Cardiac muscle cell (in vitro differentiated cells and primary cell): Measurements from ENCODE around the gene CCDC174. TPM values are rescaled to one million over a fixed set of nuclear protein-coding genes. Genes with fewer than 3 reads are reported as not detected.

Experiments used
- DNase-seq, 2 donors: peaks; one replicate each; pipeline versions ENCODE4 v3.0.0 to v3.0.0-alpha.2; 2010 to 2017; ENCODE audit warnings: low read depth in 1 of 2, low spot score in 1 of 2
- H3K27ac ChIP-seq: fragments of 200-600 bp; sonication (generic); 2 replicates; pipeline ENCODE4 v1.5.1; 2016
- H3K27me3 ChIP-seq: fragments of 200-600 bp; sonication (generic); 2 replicates; pipeline ENCODE4 v1.6.0; 2016; ENCODE audit warnings: control low read depth
- H3K36me3 ChIP-seq: fragments of 200-600 bp; sonication (generic); 2 replicates; pipeline ENCODE4 v1.5.1; 2016; ENCODE audit warnings: control low read depth
- H3K4me1 ChIP-seq: fragments of 200-600 bp; sonication (generic); 2 replicates; pipeline ENCODE4 v1.8.1; 2017; ENCODE audit warnings: low read depth, mild to moderate bottlenecking, mixed run types
- H3K4me3 ChIP-seq: fragments of 200-600 bp; sonication (generic); 2 replicates; pipeline ENCODE4 v1.5.1; 2016; ENCODE audit warnings: mild to moderate bottlenecking
- H3K9me3 ChIP-seq: fragments of 200-600 bp; sonication (generic); 2 replicates; pipeline ENCODE4 v1.5.1; 2017; ENCODE audit warnings: low read depth, mild to moderate bottlenecking, control low read depth
- polyA plus RNA-seq: library from polyadenylated mRNA; unstranded; fragments of >200 nt; fragmentation: Nextera tagmentation; extraction: Ambion mirVana; gene quantifications from 2 replicates; pipeline ENCODE4 v1.2.1, GENCODE V29; 2016
- total RNA-seq: library from RNA; depleted of rRNA; stranded (reverse); fragments of >200 nt; gene quantifications from 2 replicates; pipeline ENCODE4 v1.2.3, GENCODE V29; 2016
- TF ChIP-seq, protein P1 (sequence below): IDR thresholded peaks from 2 replicates; pipeline ENCODE4 v1.5.1; 2012; ENCODE audit warnings: low read depth, mild to moderate bottlenecking, low read length

The CCDC174 gene
- total RNA-seq (11.7 and 18.6 TPM in 2 replicates), polyA plus RNA-seq (19.2 and 20.2 TPM in 2 replicates)

DNA sequence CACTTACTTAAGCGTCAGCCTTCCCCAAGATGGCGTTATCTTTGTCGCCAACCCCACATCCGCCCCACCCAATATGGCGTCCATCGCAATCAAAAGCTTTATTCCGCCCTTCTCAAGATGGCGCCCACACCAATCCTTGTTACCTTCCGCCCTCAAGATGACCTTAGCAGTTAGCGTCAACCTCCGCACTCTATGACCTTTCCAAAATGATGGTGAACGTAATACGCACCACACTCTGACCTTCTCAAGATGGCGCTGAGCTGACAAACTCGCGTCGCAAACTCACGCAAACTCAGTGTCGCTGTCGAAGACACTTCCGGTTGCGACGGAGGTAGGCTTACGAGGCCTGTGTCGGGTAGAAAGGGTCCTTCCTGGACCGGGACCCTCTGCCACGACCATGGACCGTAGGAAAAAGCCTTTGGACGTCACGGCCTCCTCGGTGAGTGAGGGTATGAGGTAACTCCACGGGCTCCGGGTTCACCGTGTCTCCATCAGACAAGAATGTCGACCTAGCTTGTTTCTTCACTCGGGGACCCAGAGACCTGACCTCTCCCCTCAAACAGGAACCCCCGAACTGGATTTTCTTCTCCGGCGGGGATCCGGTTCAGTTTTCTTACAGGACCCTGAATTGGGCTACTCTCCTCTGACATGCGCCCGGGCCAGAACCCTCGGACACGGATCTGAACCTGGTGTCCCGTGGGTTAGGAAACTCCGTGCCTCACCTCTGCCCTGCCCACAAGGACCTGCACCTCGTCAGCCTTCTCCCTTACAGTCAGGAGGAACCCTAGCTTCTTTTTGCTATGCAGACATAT lies at the start of gene CCDC174:
CCDC174 (plus strand) TSS at position 323 of the 812 bp plus-strand sequence; CDS start at position 398, 75 bp downstream.
- peak; percentile 97 to 99 for DNase-seq
- Histone ChIP-seq H3K36me3 (peaks cover 25% of the 10 kb centered on the region), H3K4me3 (peak within 1 kb of the TSS; percentile 84), H3K9me3 (no peaks in the 10 kb centered on the region), H3K27me3 (no peaks in the 10 kb centered on the region), H3K4me1 (peaks cover 12% of the 10 kb centered on the region), H3K27ac (peak within 1 kb of the TSS; percentile 85)
- TF ChIP-seq, protein P1, sequence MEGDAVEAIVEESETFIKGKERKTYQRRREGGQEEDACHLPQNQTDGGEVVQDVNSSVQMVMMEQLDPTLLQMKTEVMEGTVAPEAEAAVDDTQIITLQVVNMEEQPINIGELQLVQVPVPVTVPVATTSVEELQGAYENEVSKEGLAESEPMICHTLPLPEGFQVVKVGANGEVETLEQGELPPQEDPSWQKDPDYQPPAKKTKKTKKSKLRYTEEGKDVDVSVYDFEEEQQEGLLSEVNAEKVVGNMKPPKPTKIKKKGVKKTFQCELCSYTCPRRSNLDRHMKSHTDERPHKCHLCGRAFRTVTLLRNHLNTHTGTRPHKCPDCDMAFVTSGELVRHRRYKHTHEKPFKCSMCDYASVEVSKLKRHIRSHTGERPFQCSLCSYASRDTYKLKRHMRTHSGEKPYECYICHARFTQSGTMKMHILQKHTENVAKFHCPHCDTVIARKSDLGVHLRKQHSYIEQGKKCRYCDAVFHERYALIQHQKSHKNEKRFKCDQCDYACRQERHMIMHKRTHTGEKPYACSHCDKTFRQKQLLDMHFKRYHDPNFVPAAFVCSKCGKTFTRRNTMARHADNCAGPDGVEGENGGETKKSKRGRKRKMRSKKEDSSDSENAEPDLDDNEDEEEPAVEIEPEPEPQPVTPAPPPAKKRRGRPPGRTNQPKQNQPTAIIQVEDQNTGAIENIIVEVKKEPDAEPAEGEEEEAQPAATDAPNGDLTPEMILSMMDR = no peak

GRCh38 chr3:14602006-14602803 lies 49.4 kb upstream of the CCDC174 start:
- Histone ChIP-seq H3K27me3 (peaks cover 46% of the 10 kb centered on the region), H3K4me1 (no peaks in the 10 kb centered on the region), H3K36me3 (no peaks in the 10 kb centered on the region), H3K27ac (no peak overlapping the region), H3K9me3 (no peaks in the 10 kb centered on the region), H3K4me3 (peak overlapping the region; percentile 39)
- DNase-seq = no peak
- TF ChIP-seq, protein P1 = peak; percentile 15

DNA sequence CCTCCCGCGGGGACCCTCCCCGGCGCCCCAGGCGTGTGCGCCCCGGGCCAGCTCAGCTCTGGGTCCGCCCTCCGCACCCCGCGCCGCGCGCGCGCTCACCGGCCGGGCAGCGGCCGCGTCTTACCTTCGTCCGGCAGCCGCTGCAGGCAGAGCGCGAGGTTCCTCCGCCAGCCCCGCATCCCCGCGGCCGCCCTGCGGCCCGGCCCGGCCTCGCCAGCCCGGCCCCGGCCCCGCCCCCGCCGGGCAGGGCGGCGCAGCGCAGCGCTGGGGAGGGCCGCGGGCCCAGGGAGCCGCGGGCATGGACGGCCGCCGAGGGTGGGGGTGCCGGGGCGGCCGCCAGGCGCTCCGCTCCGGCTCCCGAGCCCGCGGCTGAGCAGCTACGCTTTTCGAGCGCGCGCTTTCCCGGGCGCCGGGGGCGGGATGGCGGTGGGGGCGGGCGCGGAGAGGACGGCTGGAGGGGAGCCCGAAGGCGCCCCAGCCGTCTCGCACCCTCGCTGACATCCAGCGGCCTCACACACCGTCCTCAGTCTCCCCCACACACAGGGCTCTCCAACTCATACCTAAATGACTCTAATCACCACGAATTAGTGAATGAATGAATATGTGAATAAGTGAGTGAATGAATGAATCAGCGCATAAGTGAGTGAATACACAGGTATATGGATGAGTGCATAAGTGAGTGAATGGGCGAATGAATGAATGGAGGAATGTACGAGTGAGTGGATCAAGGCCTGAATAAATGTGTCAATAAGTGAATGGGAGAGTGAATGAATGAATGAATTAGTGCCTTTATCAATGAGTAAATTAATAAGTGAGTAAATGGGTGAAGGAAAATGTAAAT lies 48.5 kb upstream of the CCDC174 start:
- H3K4me1 ChIP-seq = no peaks in the 10 kb centered on the region
- DNase-seq = peak; percentile 17 to 54
- no peaks in the 10 kb centered on the region for H3K9me3 ChIP-seq
- TF ChIP-seq, protein P1 = no peak
- peak overlapping the region; percentile 39 for H3K4me3 ChIP-seq
- H3K36me3 ChIP-seq = no peaks in the 10 kb centered on the region
- H3K27me3 ChIP-seq = peaks cover 46% of the 10 kb centered on the region
- no peak overlapping the region for H3K27ac ChIP-seq

DNA sequence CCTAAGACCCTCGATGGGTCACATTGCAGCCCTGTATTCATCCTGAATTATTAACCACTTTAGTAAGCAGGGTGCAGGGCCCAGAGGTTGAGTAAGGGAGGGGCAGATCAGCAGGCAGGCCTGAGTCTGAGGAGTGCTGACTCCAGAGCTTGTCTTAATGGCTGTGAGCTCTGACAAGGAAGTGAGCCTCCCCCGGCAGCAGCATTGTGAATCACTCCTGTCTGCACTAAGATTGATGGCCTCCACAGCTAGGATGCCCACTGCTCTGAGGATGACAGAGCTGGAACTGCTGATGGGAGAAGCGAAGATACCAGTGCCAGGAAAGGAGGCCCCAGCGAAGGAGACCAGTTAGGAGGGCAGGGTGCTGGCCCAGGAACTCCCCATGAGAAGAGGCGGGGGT lies 46.5 kb upstream of the CCDC174 start:
- H3K36me3 ChIP-seq = no peaks in the 10 kb centered on the region
- no peak overlapping the region for H3K27ac ChIP-seq
- no peak for DNase-seq
- peaks cover 34% of the 10 kb centered on the region for H3K27me3 ChIP-seq
- H3K4me1 ChIP-seq = no peaks in the 10 kb centered on the region
- H3K4me3 ChIP-seq = no peak overlapping the region
- TF ChIP-seq, protein P1 = no peak
- no peaks in the 10 kb centered on the region for H3K9me3 ChIP-seq

DNA sequence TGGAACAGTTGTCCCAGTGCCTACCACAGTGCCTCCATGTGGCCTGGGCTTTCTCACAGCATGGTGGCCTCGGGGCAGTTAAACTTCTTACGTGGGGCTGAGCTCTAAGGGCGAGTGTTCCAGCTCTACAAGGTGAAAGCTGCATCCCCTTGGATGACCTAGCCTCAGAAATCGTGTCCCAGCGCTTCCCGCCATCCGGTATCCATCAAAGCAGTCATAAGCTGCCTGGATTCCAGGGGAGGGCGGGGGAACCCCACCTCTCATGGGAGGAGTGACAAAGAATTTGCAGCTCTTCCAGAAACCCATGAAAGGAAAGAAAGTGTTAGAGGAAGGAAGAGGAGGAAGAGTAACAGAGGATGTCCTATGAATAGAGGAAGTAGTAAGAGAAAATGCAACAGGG lies 45.8 kb upstream of the CCDC174 start:
- H3K27ac ChIP-seq = no peak overlapping the region
- no peaks in the 10 kb centered on the region for H3K36me3 ChIP-seq
- no peaks in the 10 kb centered on the region for H3K4me1 ChIP-seq
- no peak for DNase-seq
- TF ChIP-seq, protein P1 = no peak
- H3K9me3 ChIP-seq = no peaks in the 10 kb centered on the region
- H3K27me3 ChIP-seq = peaks cover 32% of the 10 kb centered on the region
- no peak overlapping the region for H3K4me3 ChIP-seq
